Chondrocyte (in vitro differentiated cells): ENCODE results near the gene HS6ST2. TPM values are rescaled to one million over a fixed set of nuclear protein-coding genes. Genes with fewer than 3 reads are reported as not detected.

Experiments
- DNase-seq: peaks from one replicate; pipeline ENCODE4 v3.0.0; 2021; ENCODE audit warnings: mixed read lengths, low spot score
- H3K27ac Mint-ChIP-seq: one replicate; pipeline ENCODE4 v1.8.0; 2021; ENCODE audit warnings: mild to moderate bottlenecking, moderate library complexity, mixed read lengths; ENCODE audit not compliant: unreplicated experiment
- H3K27me3 Mint-ChIP-seq: 2 replicates; pipeline ENCODE4 v1.8.0; 2021; ENCODE audit warnings: low read depth, mixed read lengths
- H3K36me3 Mint-ChIP-seq: 2 replicates; pipeline ENCODE4 v1.8.0; 2021; ENCODE audit warnings: low read depth, mixed read lengths
- H3K4me1 Mint-ChIP-seq: 2 replicates; pipeline ENCODE4 v1.8.0; 2021; ENCODE audit warnings: low read depth, mild to moderate bottlenecking, mixed read lengths
- H3K4me3 Mint-ChIP-seq: one replicate; pipeline ENCODE4 v1.8.0; 2021; ENCODE audit warnings: mild to moderate bottlenecking, moderate library complexity, mixed read lengths; ENCODE audit not compliant: unreplicated experiment
- H3K9me3 Mint-ChIP-seq: 2 replicates; pipeline ENCODE4 v1.8.0; 2021; ENCODE audit warnings: low read depth, mixed read lengths
- CTCF ChIP-seq: fragments of 200-600 bp; sonication (generic); IDR thresholded peaks from 2 replicates; pipeline ENCODE4 v1.5.0; 2021; ENCODE audit warnings: antibody characterized with exemption, mild to moderate bottlenecking, moderate library complexity
- total RNA-seq: library from RNA; stranded (reverse); gene quantifications from 3 replicates; pipeline ENCODE4 v1.2.1, GENCODE V29; 2021

HS6ST2 gene
- total RNA-seq, 1 donor from 2014 or later = 1.9 TPM

GRCh38 chrX:132692066-132692465, 266.4 kb downstream of the HS6ST2 start:
- DNase-seq = no peak
- no peaks in the 10 kb centered on the region for H3K27me3 Mint-ChIP-seq
- no peak for TF ChIP-seq CTCF
- no peak overlapping the region for H3K27ac Mint-ChIP-seq
- H3K4me3 Mint-ChIP-seq = no peak overlapping the region
- no peaks in the 10 kb centered on the region for H3K4me1 Mint-ChIP-seq
- no peaks in the 10 kb centered on the region for H3K36me3 Mint-ChIP-seq
- no peaks in the 10 kb centered on the region for H3K9me3 Mint-ChIP-seq

GRCh38 chrX:132689612-132690563, 268.5 kb downstream of the HS6ST2 start:
- H3K4me1 Mint-ChIP-seq = no peaks in the 10 kb centered on the region
- TF ChIP-seq CTCF = no peak
- H3K4me3 Mint-ChIP-seq = no peak overlapping the region
- no peaks in the 10 kb centered on the region for H3K27me3 Mint-ChIP-seq
- H3K36me3 Mint-ChIP-seq = no peaks in the 10 kb centered on the region
- H3K9me3 Mint-ChIP-seq = no peaks in the 10 kb centered on the region
- no peak for DNase-seq
- H3K27ac Mint-ChIP-seq = no peak overlapping the region

- H3K4me3 Mint-ChIP-seq = no peak overlapping the region
- peaks cover 2% of the 10 kb centered on the region for H3K9me3 Mint-ChIP-seq
- H3K4me1 Mint-ChIP-seq = no peaks in the 10 kb centered on the region
- DNase-seq = no peak
- no peaks in the 10 kb centered on the region for H3K36me3 Mint-ChIP-seq
- no peaks in the 10 kb centered on the region for H3K27me3 Mint-ChIP-seq
- TF ChIP-seq CTCF = no peak
- no peak overlapping the region for H3K27ac Mint-ChIP-seq
Observed at GRCh38 chrX:132685276-132685675, 273.2 kb downstream of the HS6ST2 start.

GRCh38 chrX:132677233-132677716, 281.2 kb downstream of the HS6ST2 start:
- no peak overlapping the region for H3K27ac Mint-ChIP-seq
- no peaks in the 10 kb centered on the region for H3K27me3 Mint-ChIP-seq
- no peak overlapping the region for H3K4me3 Mint-ChIP-seq
- no peak for TF ChIP-seq CTCF
- no peaks in the 10 kb centered on the region for H3K4me1 Mint-ChIP-seq
- no peaks in the 10 kb centered on the region for H3K36me3 Mint-ChIP-seq
- DNase-seq = no peak
- H3K9me3 Mint-ChIP-seq = peaks cover 10% of the 10 kb centered on the region

- DNase-seq = no peak
- no peak overlapping the region for H3K27ac Mint-ChIP-seq
- no peak overlapping the region for H3K4me3 Mint-ChIP-seq
- H3K36me3 Mint-ChIP-seq = no peaks in the 10 kb centered on the region
- H3K4me1 Mint-ChIP-seq = no peaks in the 10 kb centered on the region
- peak; percentile 55 for TF ChIP-seq CTCF
- H3K9me3 Mint-ChIP-seq = peaks cover 10% of the 10 kb centered on the region
- H3K27me3 Mint-ChIP-seq = no peaks in the 10 kb centered on the region
Observed at GRCh38 chrX:132676561-132677186, 281.8 kb downstream of the HS6ST2 start.
